KOPT-K1 (cell line): ENCODE data around the gene DPH7.
"Not testable (repeated sequence)": the region's sequence is repeated elsewhere in the genome, so short reads cannot be mapped to it uniquely, and the experiment has no call there.

Source experiments
- H3K27ac ChIP-seq: fragments of 200-600 bp; sonication (generic); 2 replicates; pipeline ENCODE4 v1.5.1; 2016; ENCODE audit warnings: antibody characterized with exemption, mild to moderate bottlenecking, low read depth, low read length; ENCODE audit not compliant: poor library complexity, severe bottlenecking
- H3K36me3 ChIP-seq: fragments of 200-600 bp; sonication (generic); 2 replicates; pipeline ENCODE4 v1.5.1; 2017; ENCODE audit warnings: antibody characterized with exemption, mild to moderate bottlenecking, low read length, moderate library complexity; ENCODE audit not compliant: insufficient read depth
- H3K9me3 ChIP-seq: fragments of 200-600 bp; sonication (generic); 2 replicates; pipeline ENCODE4 v1.5.1; 2017; ENCODE audit warnings: antibody characterized with exemption, low read length, mild to moderate bottlenecking; ENCODE audit not compliant: insufficient read depth, poor library complexity, severe bottlenecking

DPH7 gene

GRCh38 chr9:137551264-137552021 is 27.3 kb downstream of the DPH7 start, which contains the start of gene MRPL41:
Gene MRPL41 (plus strand): TSS chr9:137551879. CDS start chr9:137552082, 203 bp downstream.
- Histone ChIP-seq H3K9me3 (no peaks in the 10 kb centered on the region), H3K27ac (peak within 1 kb of the TSS; percentile 45), H3K36me3 (peaks cover 21% of the 10 kb centered on the region)

GRCh38 chr9:137550958-137551263 is 27.8 kb downstream of the DPH7 start:
- Histone ChIP-seq H3K27ac (peak overlapping the region; percentile 42), H3K36me3 (peaks cover 16% of the 10 kb centered on the region)
- H3K9me3 ChIP-seq: not testable (repeated sequence)

- no peaks in the 10 kb centered on the region for H3K9me3 ChIP-seq
- peak within 1 kb of the TSS; percentile 42 for H3K27ac ChIP-seq
Measured at GRCh38 chr9:137550231-137550621, 28.5 kb downstream of the DPH7 start, which contains the start of gene PNPLA7. Gene PNPLA7 (minus strand): TSS chr9:137550402. CDS start chr9:137550197, 205 bp downstream.

GRCh38 chr9:137547687-137548543 is 30.8 kb downstream of the DPH7 start:
- H3K27ac ChIP-seq: no peak overlapping the region
- H3K9me3 ChIP-seq: no peaks in the 10 kb centered on the region
- H3K36me3 ChIP-seq: no peaks in the 10 kb centered on the region

More at GRCh38 chr9:137550231-137550621, 28.5 kb downstream of the DPH7 start, which contains the start of gene PNPLA7:
- H3K36me3 ChIP-seq: peaks cover 9% of the 10 kb centered on the region; the same call in 1 of the 2 replicates

- no peak overlapping the region for H3K27ac ChIP-seq
- no peaks in the 10 kb centered on the region for H3K36me3 ChIP-seq
- no peaks in the 10 kb centered on the region for H3K9me3 ChIP-seq
Measured at GRCh38 chr9:137545123-137545522, 33.6 kb downstream of the DPH7 start.

DNA sequence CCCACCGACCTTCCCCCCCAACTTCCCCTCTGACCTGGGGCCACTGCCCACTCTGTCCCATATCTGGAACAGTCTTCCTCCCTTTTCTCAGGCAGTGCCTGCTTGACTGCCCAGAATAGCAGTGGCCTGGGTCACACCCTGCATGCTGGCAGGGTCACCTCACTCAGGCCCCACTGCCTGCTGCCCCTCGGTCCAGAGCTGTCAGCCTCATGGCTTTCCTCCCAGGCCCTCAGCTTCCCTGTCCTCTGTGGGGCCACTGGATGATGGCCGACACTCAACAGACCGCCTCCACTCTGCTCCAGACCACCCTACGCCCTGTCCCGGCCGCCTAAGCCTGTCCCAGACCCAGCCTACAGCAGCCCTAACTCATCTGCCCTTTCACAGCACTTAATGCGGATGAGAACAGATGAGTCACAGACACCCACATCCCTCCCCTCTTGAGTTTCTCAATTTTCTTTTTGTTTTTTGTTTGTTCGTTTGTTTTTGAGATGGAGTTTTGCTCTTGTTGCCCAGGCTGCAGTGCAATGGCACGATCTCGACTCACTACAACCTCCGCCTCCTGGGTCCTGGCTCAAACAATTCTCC is 34.5 kb downstream of the DPH7 start:
- H3K27ac ChIP-seq: no peak overlapping the region
- no peaks in the 10 kb centered on the region for H3K9me3 ChIP-seq
- no peaks in the 10 kb centered on the region for H3K36me3 ChIP-seq

DNA sequence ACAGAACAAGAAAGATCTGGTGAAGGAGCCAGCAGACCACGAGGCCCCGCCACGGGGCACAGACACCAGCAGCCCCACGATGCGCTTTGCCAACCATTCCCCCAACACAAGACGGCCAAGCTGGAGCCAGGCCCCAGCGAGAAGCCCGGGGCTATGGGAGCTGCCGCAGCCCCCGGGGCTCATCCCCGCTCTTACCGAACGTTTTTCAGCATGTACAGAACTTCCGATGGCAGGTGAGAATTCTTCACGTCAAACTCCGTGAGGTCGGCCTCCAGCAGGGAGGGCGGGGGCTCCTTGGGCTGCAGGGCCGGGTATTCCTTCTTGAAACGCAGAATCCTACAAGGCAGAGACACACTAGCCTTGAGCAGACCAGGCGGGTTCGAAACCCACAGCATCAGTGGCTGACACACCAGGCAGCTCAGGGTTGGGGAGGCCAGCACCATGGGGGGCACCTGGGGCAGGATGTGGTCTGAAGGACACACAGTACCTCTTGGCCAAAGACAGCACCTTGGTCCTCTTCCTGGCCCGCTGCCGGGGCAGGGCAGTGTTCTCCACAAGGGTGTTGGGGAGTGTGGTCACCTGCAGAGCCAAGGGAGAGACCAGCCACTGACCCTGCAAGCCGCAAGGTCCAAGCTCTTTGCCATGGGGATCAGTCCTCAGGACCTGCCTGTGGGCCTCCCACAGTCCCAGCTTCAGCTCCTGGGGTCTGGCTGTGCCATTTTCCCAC is 35.3 kb downstream of the DPH7 start:
- Histone ChIP-seq H3K27ac (no peak overlapping the region), H3K36me3 (no peaks in the 10 kb centered on the region), H3K9me3 (no peaks in the 10 kb centered on the region)

DNA sequence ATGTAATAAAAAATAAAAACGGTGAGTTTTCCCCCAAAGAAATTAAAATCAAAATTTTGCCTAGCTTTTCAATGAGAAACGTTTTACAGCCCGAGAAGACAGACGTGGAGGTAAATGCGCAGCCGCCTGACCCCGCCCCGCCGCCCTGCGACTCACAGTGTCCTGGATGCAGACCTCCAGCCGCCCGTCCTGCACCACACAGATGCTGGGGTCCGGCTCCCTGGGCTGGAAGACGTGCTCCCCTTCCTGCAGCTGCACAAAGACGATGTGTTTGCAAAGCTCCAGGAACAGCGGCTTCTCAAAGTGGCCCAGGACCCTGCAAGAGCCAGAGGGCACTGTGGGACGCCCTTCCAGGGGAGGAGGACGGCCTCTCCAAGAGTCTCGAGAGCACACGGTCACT is 36.2 kb downstream of the DPH7 start:
- Histone ChIP-seq H3K9me3 (no peaks in the 10 kb centered on the region), H3K36me3 (no peaks in the 10 kb centered on the region), H3K27ac (no peak overlapping the region)

GRCh38 chr9:137540536-137540935 is 38.2 kb downstream of the DPH7 start:
- no peak overlapping the region for H3K27ac ChIP-seq
- H3K36me3 ChIP-seq: no peaks in the 10 kb centered on the region

DNA sequence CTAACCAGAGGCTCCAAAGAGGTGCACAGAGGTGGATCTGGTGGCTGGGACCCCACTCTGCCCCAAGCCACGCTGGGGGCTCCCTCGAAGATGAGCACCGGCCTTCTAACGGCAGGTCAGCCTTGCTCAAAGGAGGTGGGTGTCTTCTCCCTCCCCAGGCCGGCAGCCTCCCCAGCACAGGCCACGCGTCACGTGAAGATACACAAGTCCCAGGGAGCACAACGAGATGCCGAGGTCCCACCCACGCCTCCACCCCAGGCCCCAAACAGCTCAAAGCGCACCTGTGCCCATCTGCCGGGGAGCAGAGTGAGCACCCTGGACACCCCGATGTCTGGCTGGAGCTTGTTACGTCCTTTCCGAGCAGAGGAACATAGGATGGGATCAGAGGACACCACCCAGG is 40.7 kb downstream of the DPH7 start:
- Histone ChIP-seq H3K9me3 (peaks cover 6% of the 10 kb centered on the region), H3K27ac (no peak overlapping the region)

More at GRCh38 chr9:137540536-137540935, 38.2 kb downstream of the DPH7 start:
- peaks cover 6% of the 10 kb centered on the region for H3K9me3 ChIP-seq

DNA sequence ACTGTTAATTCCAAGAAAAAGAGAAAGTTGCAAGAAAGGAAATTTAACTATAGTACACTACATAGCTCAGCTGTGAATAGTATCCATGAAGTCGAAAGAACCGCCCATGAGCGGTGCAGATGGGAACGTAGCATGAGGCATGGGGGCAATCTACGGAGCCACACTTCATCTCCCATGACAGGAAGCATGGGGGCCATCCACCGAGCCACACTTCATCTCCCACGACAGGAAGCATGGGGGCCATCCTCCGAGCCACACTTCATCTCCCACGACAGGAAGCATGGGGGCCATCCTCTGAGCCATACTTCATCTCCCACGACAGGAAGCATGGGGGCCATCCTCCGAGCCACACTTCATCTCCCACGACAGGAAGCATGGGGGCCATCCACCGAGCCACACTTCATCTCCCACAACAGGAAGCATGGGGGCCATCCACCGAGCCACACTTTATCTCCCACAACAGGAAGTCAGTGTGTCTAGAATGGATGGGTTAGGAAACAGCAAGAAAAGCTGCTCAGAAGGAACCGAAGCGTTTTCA is 42.1 kb downstream of the DPH7 start:
- not testable (repeated sequence) for H3K36me3 ChIP-seq, H3K9me3 ChIP-seq
- H3K27ac ChIP-seq: peak overlapping the region; percentile 40

More for the DNA sequence above, 40.7 kb downstream of the DPH7 start:
- H3K36me3 ChIP-seq: no peaks in the 10 kb centered on the region

DNA sequence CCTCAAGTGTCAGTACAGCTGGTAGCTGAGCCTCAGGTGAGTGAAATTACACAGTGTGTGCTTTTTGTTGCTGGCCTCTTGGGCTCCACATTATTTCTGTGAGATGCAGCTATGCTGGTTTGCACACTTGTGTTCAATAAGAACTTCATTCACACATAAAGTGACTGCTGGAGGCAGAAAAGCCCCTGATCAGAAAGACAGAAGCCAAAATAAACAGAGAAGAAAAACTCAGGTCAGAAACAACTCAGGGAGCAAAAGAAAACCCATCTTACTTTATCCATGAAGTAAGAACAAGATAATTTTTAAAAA is 43.7 kb downstream of the DPH7 start:
- no peaks in the 10 kb centered on the region for H3K36me3 ChIP-seq
- H3K27ac ChIP-seq: no peak overlapping the region
- H3K9me3 ChIP-seq: peaks cover 6% of the 10 kb centered on the region

GRCh38 chr9:137534256-137535119 is 44.2 kb downstream of the DPH7 start:
- Histone ChIP-seq H3K9me3 (peaks cover 6% of the 10 kb centered on the region), H3K36me3 (no peaks in the 10 kb centered on the region), H3K27ac (no peak overlapping the region)
